HL-60 (cell line): ENCODE data around the gene OR10J4.

Experiments used
- DNase-seq, 2 experiments: peaks; one replicate each; pipeline ENCODE4 v3.0.0-alpha.2; 2010 to 2020; ENCODE audit warnings: low read depth in 1 of 2, low spot score in 1 of 2
- H3K27ac ChIP-seq: fragments of 250-450 bp; sonication (Bioruptor Pico); replicated peaks from 2 replicates; pipeline ENCODE4 v1.5.1; 2020; ENCODE audit warnings: mild to moderate bottlenecking, moderate library complexity
- H3K27me3 ChIP-seq: fragments of 250-450 bp; sonication (Bioruptor Pico); 2 replicates; pipeline ENCODE4 v1.5.1; 2021; ENCODE audit warnings: mild to moderate bottlenecking, moderate library complexity; ENCODE audit not compliant: insufficient read depth, poor library complexity, severe bottlenecking
- H3K4me3 ChIP-seq: replicated peaks from 2 replicates; pipeline ENCODE4 v1.5.1; 2011; ENCODE audit warnings: mild to moderate bottlenecking, control low read depth, low read length; ENCODE audit not compliant: insufficient read depth
- GABPA ChIP-seq: IDR thresholded peaks from 2 replicates; pipeline ENCODE4 v1.6.1; 2012; ENCODE audit warnings: low read depth
- POLR2AphosphoS5 ChIP-seq: IDR thresholded peaks from 2 replicates; pipeline ENCODE4 v1.6.1; 2012; ENCODE audit warnings: low read depth
- REST ChIP-seq: IDR thresholded peaks from 2 replicates; pipeline ENCODE4 v1.6.1; 2012; ENCODE audit warnings: low read depth; ENCODE audit not compliant: insufficient replicate concordance
- SPI1 ChIP-seq: IDR thresholded peaks from 2 replicates; pipeline ENCODE4 v1.6.1; 2012; ENCODE audit warnings: low read depth, mild to moderate bottlenecking, borderline replicate concordance
- TF ChIP-seq, protein P1 (sequence below): IDR thresholded peaks from one replicate; pipeline ENCODE4 v1.5.1; 2011; ENCODE audit warnings: low read length, control low read depth, inconsistent platforms; ENCODE audit not compliant: insufficient read depth

OR10J4 gene

DNA sequence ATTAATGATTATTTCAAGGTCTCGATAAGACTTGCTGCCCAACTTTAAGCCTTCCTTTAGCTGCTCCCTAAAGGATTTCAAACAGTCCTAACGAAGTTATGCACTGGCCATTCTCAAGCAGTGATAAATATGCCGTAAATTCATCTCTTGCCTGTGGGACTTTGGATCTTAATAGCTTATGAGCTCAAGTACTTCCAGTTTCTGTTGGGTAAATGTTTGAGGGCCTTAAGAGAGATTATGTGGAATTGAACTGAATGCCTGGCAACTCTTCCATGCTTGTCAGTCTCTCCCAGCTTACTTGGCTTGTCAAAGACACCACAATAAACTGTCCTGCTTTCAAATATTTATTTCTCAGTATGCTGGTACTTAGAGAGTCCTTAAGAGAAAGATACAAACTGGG lies 3.5 kb upstream of the OR10J4 start:
- Histone ChIP-seq H3K4me3 (no peak overlapping the region), H3K27ac (no peak overlapping the region), H3K27me3 (no peaks in the 10 kb centered on the region)
- no peak for TF ChIP-seq SPI1
- DNase-seq = no peak

GRCh38 chr1:159429074-159429861 lies 2.7 kb upstream of the OR10J4 start:
- no peak for TF ChIP-seq REST
- TF ChIP-seq GABPA = no peak
- TF ChIP-seq POLR2AphosphoS5 = no peak
- TF ChIP-seq, protein P1, sequence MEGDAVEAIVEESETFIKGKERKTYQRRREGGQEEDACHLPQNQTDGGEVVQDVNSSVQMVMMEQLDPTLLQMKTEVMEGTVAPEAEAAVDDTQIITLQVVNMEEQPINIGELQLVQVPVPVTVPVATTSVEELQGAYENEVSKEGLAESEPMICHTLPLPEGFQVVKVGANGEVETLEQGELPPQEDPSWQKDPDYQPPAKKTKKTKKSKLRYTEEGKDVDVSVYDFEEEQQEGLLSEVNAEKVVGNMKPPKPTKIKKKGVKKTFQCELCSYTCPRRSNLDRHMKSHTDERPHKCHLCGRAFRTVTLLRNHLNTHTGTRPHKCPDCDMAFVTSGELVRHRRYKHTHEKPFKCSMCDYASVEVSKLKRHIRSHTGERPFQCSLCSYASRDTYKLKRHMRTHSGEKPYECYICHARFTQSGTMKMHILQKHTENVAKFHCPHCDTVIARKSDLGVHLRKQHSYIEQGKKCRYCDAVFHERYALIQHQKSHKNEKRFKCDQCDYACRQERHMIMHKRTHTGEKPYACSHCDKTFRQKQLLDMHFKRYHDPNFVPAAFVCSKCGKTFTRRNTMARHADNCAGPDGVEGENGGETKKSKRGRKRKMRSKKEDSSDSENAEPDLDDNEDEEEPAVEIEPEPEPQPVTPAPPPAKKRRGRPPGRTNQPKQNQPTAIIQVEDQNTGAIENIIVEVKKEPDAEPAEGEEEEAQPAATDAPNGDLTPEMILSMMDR = no peak
- DNase-seq = no peak
- H3K27me3 ChIP-seq = no peaks in the 10 kb centered on the region
- H3K27ac ChIP-seq = no peak overlapping the region
- H3K4me3 ChIP-seq = no peak overlapping the region

DNA sequence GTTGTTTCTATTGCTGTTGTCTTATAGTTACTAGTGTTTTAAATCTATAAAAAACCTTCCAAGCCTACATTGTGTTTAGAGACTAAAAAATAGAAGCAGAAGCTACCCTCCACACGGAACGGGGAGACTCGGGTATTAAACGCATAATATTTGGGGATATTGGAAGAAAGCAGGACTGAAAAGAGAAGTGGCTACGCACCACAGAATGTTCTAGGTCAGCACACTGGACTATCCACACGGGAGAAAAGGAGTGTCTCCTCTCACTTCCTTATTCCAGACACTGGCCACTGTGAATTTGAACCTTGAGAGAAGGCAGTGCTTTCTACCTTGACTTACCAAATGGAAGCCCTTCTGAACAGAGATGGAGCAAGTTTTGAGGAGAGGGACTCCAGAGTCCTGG lies 1.0 kb upstream of the OR10J4 start:
- Histone ChIP-seq H3K27me3 (no peaks in the 10 kb centered on the region), H3K4me3 (no peak overlapping the region)
- TF ChIP-seq REST = no peak
- TF ChIP-seq, protein P1 = no peak
- TF ChIP-seq SPI1 = no peak
- no peak for TF ChIP-seq POLR2AphosphoS5
- no peak for TF ChIP-seq GABPA

DNA sequence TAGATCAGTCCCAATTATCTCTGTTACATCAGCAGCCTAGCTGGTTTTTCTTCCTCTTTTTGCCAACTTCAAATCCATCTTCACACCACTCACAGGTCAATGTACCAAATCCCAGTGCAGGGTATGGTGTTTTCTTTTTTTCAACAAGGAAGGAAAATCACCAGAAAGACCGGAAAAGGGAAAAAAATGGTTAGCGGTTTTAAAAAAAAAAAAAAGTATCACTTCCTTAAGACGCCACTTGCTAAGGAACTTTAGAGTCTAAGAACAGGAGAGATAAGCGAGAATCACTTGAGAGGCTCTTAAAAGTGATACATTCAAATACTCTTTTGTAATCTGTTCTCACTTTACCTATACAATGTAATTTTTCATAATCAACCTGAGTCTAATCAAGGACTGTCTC lies 4.5 kb downstream of the OR10J4 start:
- no peak for DNase-seq
- Histone ChIP-seq H3K27ac (no peak overlapping the region), H3K4me3 (no peak overlapping the region), H3K27me3 (no peaks in the 10 kb centered on the region)
- TF ChIP-seq SPI1 (no peak), REST (no peak), GABPA (no peak), POLR2AphosphoS5 (no peak)
- TF ChIP-seq, protein P1 = no peak

More for the DNA sequence above, 1.0 kb upstream of the OR10J4 start:
- no peak overlapping the region for H3K27ac ChIP-seq
- DNase-seq = no peak
